Activated CD4-positive, CD25-positive, alpha-beta regulatory T cell treated with anti-CD3 and anti-CD28 coated beads, Interleukin-2, amount 50 U/mL, for 72 hours (primary cell): Measurements from ENCODE around the gene GDE1.

Source experiments
- DNase-seq: peaks from one replicate; pipeline ENCODE4 v3.0.0; 2021

GDE1 gene

DNA sequence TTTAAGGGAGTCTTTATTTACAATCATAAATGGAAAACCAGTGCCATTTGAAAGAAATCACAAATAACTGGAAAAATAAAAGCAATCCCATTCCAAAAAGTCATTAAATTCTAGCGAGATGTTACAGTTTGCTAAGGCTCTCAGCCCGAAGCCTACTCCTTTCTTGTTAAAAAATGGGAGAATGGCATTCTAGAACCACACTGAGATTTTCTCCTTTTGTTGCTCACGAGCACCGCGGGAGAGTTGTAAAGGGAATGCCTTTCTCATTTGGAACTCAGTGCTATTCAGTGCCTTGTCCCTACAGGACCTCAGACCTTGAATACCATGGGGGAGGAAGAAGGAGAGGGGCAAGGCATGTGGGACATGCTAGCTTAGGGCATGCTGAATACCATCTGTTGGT lies 36.3 kb downstream of the GDE1 start:
- no peak for DNase-seq

DNA sequence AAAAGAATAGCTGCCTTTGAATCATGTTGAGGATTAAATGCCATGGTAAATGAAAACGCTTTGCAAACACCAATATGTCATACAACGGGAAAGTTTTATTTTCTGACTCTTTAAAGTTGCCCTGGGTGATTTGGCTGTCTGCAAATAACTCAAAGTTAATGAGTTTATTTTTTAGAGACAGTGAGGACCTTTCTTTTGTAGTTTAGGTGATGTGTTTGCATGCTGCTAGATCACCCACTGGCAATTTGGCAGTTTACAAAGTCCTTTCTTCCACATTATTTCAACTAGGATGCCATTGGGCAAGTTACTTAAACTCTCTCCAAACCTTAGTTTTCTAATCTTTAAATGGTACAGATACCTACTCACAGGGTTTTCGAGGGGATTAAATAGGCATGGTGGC lies 37.8 kb downstream of the GDE1 start:
- no peak for DNase-seq

DNA sequence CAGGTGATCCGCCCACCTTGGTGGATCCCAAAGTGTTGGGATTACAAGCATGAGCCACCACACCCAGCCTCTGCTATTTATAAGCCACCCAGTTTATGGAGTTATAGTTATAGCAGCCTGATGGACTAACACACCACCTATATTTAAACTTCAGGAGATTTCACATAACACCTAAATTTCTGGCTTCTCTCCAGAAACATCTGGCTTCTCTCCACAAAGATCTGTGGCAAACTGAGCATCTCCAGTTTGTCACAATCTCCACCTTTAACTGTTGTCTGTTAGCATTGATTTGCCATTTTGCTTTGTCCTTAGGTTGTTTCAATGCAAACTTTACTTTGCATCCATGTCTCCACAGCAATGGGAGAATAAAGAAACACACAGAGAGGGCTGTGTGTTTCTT lies 39.6 kb downstream of the GDE1 start:
- no peak for DNase-seq

DNA sequence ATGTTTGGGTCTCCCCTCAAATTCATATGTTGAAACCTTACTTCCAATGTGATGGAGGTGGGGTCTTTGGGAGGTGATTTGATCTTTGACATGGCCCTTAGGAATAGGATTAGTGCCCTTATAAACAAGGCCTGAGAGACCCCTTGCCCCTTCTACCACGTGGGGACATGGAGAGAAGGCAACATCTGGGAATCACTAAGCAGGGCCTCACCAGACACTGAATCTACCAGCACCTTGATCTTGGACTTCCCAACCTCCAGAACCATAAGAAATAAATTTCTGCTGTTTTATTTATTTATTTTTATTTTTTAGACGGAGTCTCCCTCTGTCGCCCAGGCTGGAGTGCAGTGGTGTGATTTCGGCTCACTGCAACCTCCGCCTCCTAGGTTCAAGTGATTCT lies 40.1 kb downstream of the GDE1 start:
- no peak for DNase-seq

DNA sequence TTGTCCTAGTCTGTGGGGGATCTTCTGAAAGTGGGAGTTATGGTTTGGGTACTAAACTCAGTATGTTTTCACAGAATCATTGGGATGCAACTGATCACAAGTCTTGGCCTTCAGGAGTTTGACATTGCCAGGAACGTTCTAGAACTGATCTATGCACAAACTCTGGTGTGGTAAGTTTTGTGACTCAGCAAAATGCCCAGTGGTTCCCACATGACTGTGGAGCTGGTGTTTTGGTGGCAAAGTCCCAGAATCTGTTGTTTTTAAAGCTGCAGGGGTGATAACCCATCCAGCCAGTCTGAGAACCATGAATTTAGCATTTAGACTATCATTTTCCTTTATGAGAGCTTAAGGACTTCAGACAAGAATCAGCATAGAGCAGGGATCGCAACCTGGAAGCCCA lies 40.6 kb downstream of the GDE1 start:
- DNase-seq: no peak

DNA sequence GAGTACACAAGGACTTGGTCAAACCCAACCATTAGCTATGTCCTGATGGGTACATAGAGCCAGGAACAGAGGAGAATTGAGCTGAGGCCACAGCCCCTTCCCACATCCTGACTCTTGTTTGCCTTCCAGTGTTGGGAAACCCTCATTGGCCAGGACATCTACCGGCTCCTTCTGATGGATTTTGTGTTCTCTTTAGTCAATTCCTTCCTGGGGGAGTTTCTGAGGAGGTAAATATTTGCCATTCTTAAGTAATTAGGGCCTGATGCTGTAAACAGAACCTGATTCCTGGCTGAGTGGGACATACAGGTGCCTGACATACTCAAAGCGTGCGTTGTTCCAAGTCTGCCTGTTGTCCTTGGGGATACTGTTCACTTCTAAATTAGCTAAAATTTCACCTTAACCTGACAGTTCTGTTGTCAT lies 42.6 kb downstream of the GDE1 start:
- DNase-seq: no peak

DNA sequence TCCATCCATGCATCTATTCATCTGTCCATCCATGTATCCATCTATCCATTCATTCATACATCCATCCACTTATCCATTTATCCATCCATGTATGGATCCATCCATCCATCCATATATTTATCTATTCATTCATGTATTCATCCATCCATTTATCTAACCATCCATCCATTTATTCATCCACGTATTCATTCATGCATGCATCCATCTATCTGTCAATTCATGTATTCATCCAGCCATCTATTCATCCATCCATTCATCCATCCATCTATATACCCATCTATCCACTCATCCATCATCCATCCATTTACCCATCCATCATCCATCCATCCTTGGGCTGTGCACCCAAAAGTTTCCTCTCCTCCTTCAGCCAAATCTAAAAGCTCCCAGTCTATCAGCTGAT lies 43.4 kb downstream of the GDE1 start:
- no peak for DNase-seq

DNA sequence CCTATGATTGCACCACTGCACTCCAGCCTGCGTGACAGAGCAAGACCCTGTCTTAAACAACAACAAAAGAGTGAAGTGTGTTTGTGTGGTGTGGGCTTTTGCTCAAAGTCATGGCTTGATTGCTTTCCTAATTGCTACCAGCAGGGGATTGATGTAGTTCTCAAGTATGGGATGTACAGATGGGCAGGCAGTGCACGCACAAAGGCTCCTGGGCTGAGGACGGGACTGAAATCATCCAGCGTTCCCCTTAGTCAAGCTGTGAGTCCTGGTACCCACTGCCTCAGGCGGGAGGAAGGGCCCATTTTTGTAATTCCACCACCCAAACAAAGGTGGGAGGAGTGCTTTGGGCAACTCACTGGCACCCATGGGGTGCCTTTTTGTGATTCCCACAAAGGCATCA lies 47.3 kb downstream of the GDE1 start:
- no peak for DNase-seq

DNA sequence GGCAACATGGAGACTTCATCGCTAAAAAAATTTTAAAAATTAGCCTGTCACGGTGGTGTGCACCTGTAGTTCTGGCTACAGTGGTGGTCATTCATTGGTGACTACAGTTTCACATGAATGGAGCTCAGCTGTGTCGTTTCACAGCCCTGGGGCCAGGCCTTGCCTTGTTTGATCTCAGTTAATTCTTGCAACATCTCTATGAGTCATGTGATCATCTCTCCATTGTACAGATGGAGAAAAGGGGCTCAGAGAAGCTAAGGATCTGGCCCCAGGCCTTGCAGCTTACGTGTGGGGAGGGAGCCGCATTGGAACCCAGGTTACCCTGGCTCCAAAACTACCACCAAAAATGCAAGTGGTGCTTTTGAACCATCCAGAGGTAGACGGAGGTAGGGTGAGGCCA lies 49.4 kb downstream of the GDE1 start:
- no peak for DNase-seq

DNA sequence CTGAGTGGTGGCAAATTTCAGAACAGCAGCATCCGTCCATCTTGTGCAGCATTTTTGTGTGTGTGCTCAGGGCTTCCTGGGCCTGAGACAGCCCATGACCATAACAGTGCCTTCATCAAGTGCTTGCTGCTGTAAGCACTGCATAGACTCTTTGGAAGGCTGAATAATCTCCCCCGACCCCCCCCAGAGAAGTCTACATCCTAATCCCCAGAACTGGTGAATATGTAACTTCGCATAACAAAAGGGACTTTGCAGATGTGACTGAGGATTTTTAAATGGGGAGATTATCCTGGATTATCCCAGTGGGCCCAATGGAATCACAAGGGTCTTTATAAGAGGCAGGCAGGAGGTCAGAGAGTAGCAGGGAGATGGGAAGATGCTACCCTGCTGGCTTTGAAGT lies 53.6 kb downstream of the GDE1 start:
- DNase-seq: no peak

DNA sequence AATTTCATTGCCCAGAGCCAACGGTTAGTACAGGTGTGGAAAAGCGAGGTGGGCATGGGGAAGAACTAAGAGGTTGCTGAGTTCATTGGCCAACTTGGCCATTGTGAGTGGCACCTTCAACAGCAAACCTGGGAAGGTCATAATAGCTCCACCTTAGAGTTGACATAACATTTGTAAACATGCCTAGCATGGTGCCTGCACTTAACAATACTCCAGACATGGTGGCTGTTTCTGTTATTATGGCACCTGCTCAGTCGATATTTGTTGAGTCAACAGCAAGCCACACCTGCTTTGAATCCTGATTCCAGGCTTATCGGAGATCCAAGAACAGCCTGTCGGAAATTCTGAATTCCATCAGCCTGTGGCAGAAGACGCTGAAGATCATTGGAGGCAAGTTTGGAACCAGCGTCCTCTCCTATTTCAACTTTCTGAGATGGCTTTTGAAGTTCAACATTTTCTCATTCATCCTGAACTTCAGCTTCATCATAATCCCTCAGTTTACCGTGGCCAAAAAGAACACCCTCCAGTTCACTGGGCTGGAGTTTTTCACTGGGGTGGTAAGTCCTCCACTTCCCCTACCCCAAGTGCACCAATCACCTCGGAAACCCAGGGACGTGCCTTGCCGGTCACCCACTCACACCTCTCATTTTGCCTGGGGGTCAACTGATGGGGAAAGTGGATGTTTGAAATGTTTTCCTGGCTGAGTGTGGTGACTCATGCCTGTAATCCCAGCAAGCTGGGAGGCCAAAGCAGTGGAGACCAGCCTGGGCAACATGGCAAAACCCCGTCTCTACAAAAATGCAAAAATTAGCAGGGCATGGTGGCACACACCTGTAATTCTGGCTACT lies 58.2 kb downstream of the GDE1 start:
- DNase-seq: no peak

DNA sequence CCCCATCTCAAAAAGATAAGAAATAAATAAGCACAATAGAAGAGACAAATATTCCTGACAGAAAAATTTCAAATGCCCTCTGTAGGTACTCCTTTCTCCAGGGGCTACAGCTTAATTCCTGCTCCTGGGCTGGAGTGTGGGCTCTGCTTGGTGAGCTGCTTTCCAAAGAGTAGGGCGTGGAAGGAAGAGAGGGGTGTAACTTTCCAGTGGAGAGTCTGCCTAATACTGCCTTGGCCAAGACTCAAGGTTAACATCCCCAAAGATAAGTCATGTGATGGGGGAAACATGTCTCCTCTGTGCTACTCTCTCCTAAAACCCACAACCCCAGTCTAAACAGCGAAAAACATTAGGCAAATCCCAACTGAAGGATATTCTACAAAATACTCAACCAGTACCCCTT lies 61.5 kb downstream of the GDE1 start:
- no peak for DNase-seq

DNA sequence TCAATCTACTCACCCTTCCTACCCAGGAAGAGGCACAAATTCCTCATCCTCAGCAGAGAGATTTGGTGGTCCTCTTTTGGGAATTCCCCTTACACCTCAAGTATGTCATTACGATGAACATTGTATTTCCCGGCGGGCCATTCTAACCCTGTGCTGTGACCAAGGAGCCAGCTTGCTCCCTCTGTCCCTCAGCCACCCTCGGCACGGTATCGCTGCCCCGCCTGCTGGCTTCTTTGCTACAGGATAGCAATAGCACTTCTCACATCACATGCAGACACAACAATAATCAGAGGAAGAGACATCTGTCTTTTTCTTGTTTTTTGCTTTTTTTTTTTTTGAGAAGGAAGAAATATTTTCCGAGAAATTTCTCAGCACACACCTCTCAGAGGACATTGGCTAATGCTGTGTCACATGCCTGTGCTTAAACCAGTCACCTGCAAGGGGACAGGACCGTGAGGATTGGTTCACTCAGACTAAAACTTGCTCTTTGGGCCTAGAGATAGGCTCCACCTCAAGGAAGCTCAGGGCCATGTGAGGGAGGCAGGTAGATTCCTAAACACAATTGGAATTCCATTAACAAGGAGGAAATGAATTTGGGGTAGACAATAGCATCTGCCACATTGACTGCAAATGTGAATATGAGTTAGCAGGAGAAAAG lies 63.0 kb downstream of the GDE1 start:
- DNase-seq: no peak
